GM12864 (cell line): ENCODE measurements around the gene GUCA1A.

Experiments
- DNase-seq: peaks from one replicate; pipeline ENCODE4 v3.0.0-alpha.2; 2011; ENCODE audit warnings: low read depth
- H3K4me3 ChIP-seq: 2 replicates; pipeline ENCODE4 v1.5.1; 2011; ENCODE audit warnings: mild to moderate bottlenecking, low read depth, low read length, control low read depth
- CTCF ChIP-seq: IDR thresholded peaks from 2 replicates; pipeline ENCODE4 v1.5.1; 2011; ENCODE audit warnings: low read depth, mild to moderate bottlenecking, moderate library complexity, low read length, control low read depth, inconsistent platforms; ENCODE audit errors: missing control alignments

Gene GUCA1A

GRCh38 chr6:42227173-42227850 is 54.1 kb downstream of the GUCA1A start:
- no peak overlapping the region for H3K4me3 ChIP-seq
- TF ChIP-seq CTCF, result no peak

GRCh38 chr6:42228305-42228704 is 55.1 kb downstream of the GUCA1A start:
- DNase-seq, result no peak
- TF ChIP-seq CTCF, result no peak
- H3K4me3 ChIP-seq, result no peak overlapping the region

More at GRCh38 chr6:42227173-42227850, 54.1 kb downstream of the GUCA1A start:
- DNase-seq, result no peak
